ENCODE measurements around the gene GZMB. TPM values are rescaled to one million over a fixed set of nuclear protein-coding genes. Genes with fewer than 3 reads are reported as not detected.

Gene GZMB
- total RNA-seq, 1 donor from 2014 or later: not detected

- no peaks in the 10 kb centered on the region for H3K4me1 Mint-ChIP-seq (ENCODE audit: low read depth, unreplicated experiment)
- Histone ChIP-seq H3K4me2 (ENCODE audit: low read length) (no peak overlapping the region), H3K9ac (ENCODE audit: low read length) (no peak overlapping the region), H3K79me2 (ENCODE audit: insufficient read depth, low read length) (no peaks in the 10 kb centered on the region), H3K27me3 (ENCODE audit: insufficient read depth, low read length) (no peaks in the 10 kb centered on the region), H2AFZ (ENCODE audit: low read depth, low read length) (no peak overlapping the region), H3K4me3 (ENCODE audit: insufficient read depth, low read depth, low read length) (no peak overlapping the region), H3K4me1 (ENCODE audit: insufficient read depth, low read length) (no peaks in the 10 kb centered on the region), H4K20me1 (ENCODE audit: insufficient read depth, low read length) (no peaks in the 10 kb centered on the region), H3K36me3 (ENCODE audit: insufficient read depth, low read length) (no peaks in the 10 kb centered on the region), H3K27ac (ENCODE audit: low read depth, low read length) (no peak overlapping the region), H3K9me3 (ENCODE audit: insufficient read depth, low read depth, low read length) (peaks cover 8% of the 10 kb centered on the region)
- no peak for FAIRE-seq
- H3K27ac Mint-ChIP-seq (ENCODE audit: unreplicated experiment): no peak overlapping the region
- peaks cover 4% of the 10 kb centered on the region for H3K27me3 Mint-ChIP-seq (ENCODE audit: low read depth, unreplicated experiment)
- H3K4me3 Mint-ChIP-seq (ENCODE audit: unreplicated experiment): no peak overlapping the region
- H3K9me3 Mint-ChIP-seq (ENCODE audit: unreplicated experiment): no peaks in the 10 kb centered on the region
- no peaks in the 10 kb centered on the region for H3K36me3 Mint-ChIP-seq (ENCODE audit: low read depth, unreplicated experiment)
- DNase-seq (ENCODE audit: low read depth): no peak
- TF ChIP-seq CTCF (IDR thresholded peaks at IDR 0.05; ENCODE audit: insufficient read depth, low read depth, low read length) (no peak), EZH2 (IDR thresholded peaks at IDR 0.05; ENCODE audit: insufficient read depth, low read length) (no peak)
These were observed 1.2 kb downstream of the GZMB start for GRCh38 chr14:24632761-24633160.

DNA sequence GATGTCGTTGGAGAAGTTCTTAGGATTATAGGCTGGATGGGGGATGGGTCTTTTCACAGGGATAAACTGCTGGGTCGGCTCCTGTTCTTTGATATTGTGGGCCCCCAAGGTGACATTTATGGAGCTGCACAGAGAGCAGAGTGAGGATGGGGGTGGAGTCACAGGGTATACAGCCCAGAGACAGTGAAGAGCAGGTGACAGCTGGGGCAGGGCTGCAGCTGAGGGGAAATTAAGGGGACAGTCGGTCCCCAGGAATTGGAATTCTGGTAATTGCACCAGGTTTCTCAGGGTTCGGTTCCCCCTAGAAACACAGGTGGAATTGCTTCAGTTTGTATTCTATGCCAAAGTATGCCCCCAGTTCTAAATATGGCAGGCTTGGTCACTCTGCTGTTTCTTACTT is 1.7 kb downstream of the GZMB start:
- H3K4me1 Mint-ChIP-seq (ENCODE audit: low read depth, unreplicated experiment): no peaks in the 10 kb centered on the region
- no peak for TF ChIP-seq CTCF (IDR thresholded peaks at IDR 0.05; ENCODE audit: insufficient read depth, low read depth, low read length)
- TF ChIP-seq EZH2 (IDR thresholded peaks at IDR 0.05; ENCODE audit: insufficient read depth, low read length): no peak
- Histone ChIP-seq H2AFZ (ENCODE audit: low read depth, low read length) (no peak overlapping the region), H3K4me1 (ENCODE audit: insufficient read depth, low read length) (no peaks in the 10 kb centered on the region), H3K4me2 (ENCODE audit: low read length) (no peak overlapping the region), H3K27ac (ENCODE audit: low read depth, low read length) (no peak overlapping the region), H3K4me3 (ENCODE audit: insufficient read depth, low read depth, low read length) (no peak overlapping the region), H3K9ac (ENCODE audit: low read length) (no peak overlapping the region), H4K20me1 (ENCODE audit: insufficient read depth, low read length) (no peaks in the 10 kb centered on the region), H3K9me3 (ENCODE audit: insufficient read depth, low read depth, low read length) (peaks cover 8% of the 10 kb centered on the region), H3K79me2 (ENCODE audit: insufficient read depth, low read length) (no peaks in the 10 kb centered on the region), H3K36me3 (ENCODE audit: insufficient read depth, low read length) (no peaks in the 10 kb centered on the region), H3K27me3 (ENCODE audit: insufficient read depth, low read length) (no peaks in the 10 kb centered on the region)
- FAIRE-seq: no peak
- H3K27me3 Mint-ChIP-seq (ENCODE audit: low read depth, unreplicated experiment): peaks cover 4% of the 10 kb centered on the region
- no peaks in the 10 kb centered on the region for H3K9me3 Mint-ChIP-seq (ENCODE audit: unreplicated experiment)
- H3K36me3 Mint-ChIP-seq (ENCODE audit: low read depth, unreplicated experiment): no peaks in the 10 kb centered on the region
- no peak overlapping the region for H3K27ac Mint-ChIP-seq (ENCODE audit: unreplicated experiment)
- DNase-seq (ENCODE audit: low read depth): no peak
- H3K4me3 Mint-ChIP-seq (ENCODE audit: unreplicated experiment): no peak overlapping the region

DNA sequence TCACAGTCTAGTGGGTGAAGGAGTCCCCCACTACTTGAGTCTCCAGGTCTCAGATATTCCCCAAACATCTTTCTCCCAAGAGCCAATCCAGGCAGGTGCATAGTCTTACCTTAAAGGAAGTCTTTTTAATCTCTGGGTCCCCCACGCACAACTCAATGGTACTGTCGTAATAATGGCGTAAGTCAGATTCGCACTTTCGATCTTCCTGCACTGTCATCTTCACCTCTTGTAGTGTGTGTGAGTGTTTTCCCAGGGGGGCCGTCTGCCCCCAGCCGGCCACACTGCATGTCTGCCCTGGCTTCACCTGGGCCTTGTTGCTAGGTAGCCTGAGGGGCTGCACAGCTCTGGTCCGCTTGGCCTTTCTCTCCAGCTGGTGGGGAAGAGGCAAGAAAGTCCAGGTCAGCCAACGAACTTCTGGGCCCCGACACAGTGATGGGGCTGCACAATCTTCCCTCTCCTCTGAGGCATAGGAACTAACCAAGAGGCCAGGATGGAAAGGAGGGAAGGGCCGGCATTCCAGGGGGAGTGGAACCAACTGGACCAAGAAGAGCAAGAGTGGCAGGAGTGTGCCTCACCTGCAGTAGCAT is 2.1 kb downstream of the GZMB start:
- Mint-ChIP-seq H3K27me3 (ENCODE audit: low read depth, unreplicated experiment) (peaks cover 4% of the 10 kb centered on the region), H3K4me1 (ENCODE audit: low read depth, unreplicated experiment) (no peaks in the 10 kb centered on the region), H3K27ac (ENCODE audit: unreplicated experiment) (no peak overlapping the region), H3K9me3 (ENCODE audit: unreplicated experiment) (no peaks in the 10 kb centered on the region), H3K4me3 (ENCODE audit: unreplicated experiment) (no peak overlapping the region), H3K36me3 (ENCODE audit: low read depth, unreplicated experiment) (no peaks in the 10 kb centered on the region)
- no peak overlapping the region for H3K27ac ChIP-seq (ENCODE audit: low read depth, low read length)
- H4K20me1 ChIP-seq (ENCODE audit: insufficient read depth, low read length): no peaks in the 10 kb centered on the region
- no peaks in the 10 kb centered on the region for H3K4me1 ChIP-seq (ENCODE audit: insufficient read depth, low read length)
- no peak for FAIRE-seq
- TF ChIP-seq CTCF (IDR thresholded peaks at IDR 0.05; ENCODE audit: insufficient read depth, low read depth, low read length): no peak
- TF ChIP-seq EZH2 (IDR thresholded peaks at IDR 0.05; ENCODE audit: insufficient read depth, low read length): no peak
- H3K9ac ChIP-seq (ENCODE audit: low read length): no peak overlapping the region
- no peak overlapping the region for H3K4me3 ChIP-seq (ENCODE audit: insufficient read depth, low read depth, low read length)
- H3K9me3 ChIP-seq (ENCODE audit: insufficient read depth, low read depth, low read length): peaks cover 8% of the 10 kb centered on the region
- DNase-seq (ENCODE audit: low read depth): no peak
- no peaks in the 10 kb centered on the region for H3K79me2 ChIP-seq (ENCODE audit: insufficient read depth, low read length)
- no peaks in the 10 kb centered on the region for H3K27me3 ChIP-seq (ENCODE audit: insufficient read depth, low read length)
- no peak overlapping the region for H2AFZ ChIP-seq (ENCODE audit: low read depth, low read length)
- H3K36me3 ChIP-seq (ENCODE audit: insufficient read depth, low read length): no peaks in the 10 kb centered on the region
- no peak overlapping the region for H3K4me2 ChIP-seq (ENCODE audit: low read length)

All from astrocyte (in vitro differentiated cells and primary cell).